Choroid plexus epithelial cell (primary cell): Measurements from ENCODE around the gene WNT16.
"Not testable (repeated sequence)": the region's sequence is repeated elsewhere in the genome, so short reads cannot be mapped to it uniquely, and the experiment has no call there.

Experiments used
- DNase-seq: peaks from one replicate; pipeline ENCODE4 v3.0.0-alpha.2; 2010; ENCODE audit warnings: low read depth
- H3K4me3 ChIP-seq: 2 replicates; pipeline ENCODE4 v1.5.1; 2011; ENCODE audit warnings: low read depth, mild to moderate bottlenecking, control low read depth, low read length, moderate library complexity
- CTCF ChIP-seq: conservative IDR thresholded peaks from 2 replicates; pipeline ENCODE4 v1.5.1; 2011; ENCODE audit warnings: low read depth, mild to moderate bottlenecking, control low read depth, inconsistent platforms, low read length, moderate library complexity

WNT16 gene

GRCh38 chr7:121306565-121306964 lies 22.2 kb upstream of the WNT16 start:
- no peak for TF ChIP-seq CTCF
- DNase-seq = no peak
- no peak overlapping the region for H3K4me3 ChIP-seq

GRCh38 chr7:121307021-121307574 lies 21.7 kb upstream of the WNT16 start:
- no peak for TF ChIP-seq CTCF
- no peak for DNase-seq
- no peak overlapping the region for H3K4me3 ChIP-seq

GRCh38 chr7:121313220-121313792 lies 15.5 kb upstream of the WNT16 start:
- no peak for TF ChIP-seq CTCF
- DNase-seq = peak; percentile 48
- H3K4me3 ChIP-seq = no peak overlapping the region

GRCh38 chr7:121313793-121314676 lies 14.8 kb upstream of the WNT16 start:
- no peak for TF ChIP-seq CTCF
- no peak overlapping the region for H3K4me3 ChIP-seq
- peak; percentile 76 for DNase-seq

- H3K4me3 ChIP-seq = not testable (repeated sequence)
These were observed 13.6 kb upstream of the WNT16 start for GRCh38 chr7:121315170-121315569.

GRCh38 chr7:121322460-121322859 lies 6.3 kb upstream of the WNT16 start:
- no peak for TF ChIP-seq CTCF
- DNase-seq = no peak
- H3K4me3 ChIP-seq = no peak overlapping the region

More at GRCh38 chr7:121315170-121315569, 13.6 kb upstream of the WNT16 start:
- not testable (repeated sequence) for DNase-seq

GRCh38 chr7:121323515-121324302 lies 5.1 kb upstream of the WNT16 start:
- no peak for DNase-seq
- H3K4me3 ChIP-seq = no peak overlapping the region
- no peak for TF ChIP-seq CTCF
